Measurements from ENCODE around the gene SFSWAP.
"Not testable (repeated sequence)": the region's sequence is repeated elsewhere in the genome, so short reads cannot be mapped to it uniquely, and the experiment has no call there.

SFSWAP gene

DNA sequence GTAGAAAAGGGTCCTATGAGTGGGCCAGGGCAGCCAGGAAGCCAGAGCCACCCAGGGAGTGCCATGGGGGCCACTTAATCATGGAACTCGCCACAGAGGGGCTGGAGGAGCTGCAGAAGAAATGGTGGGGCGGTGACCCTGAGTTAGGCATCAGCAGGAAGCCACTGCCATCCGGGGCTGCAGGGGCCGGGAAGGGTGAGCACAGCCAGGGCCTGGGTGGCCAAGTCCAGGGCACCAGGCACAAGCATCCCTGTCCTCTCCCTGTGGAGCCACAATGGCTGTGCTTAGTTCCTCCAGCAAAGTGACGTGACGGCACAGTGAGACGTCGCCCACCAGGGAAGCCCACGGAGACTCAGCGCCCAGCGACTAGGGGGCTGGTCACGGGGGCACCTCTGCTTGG is 44.4 kb upstream of the SFSWAP start:
- DNase-seq = not testable (repeated sequence)

DNA sequence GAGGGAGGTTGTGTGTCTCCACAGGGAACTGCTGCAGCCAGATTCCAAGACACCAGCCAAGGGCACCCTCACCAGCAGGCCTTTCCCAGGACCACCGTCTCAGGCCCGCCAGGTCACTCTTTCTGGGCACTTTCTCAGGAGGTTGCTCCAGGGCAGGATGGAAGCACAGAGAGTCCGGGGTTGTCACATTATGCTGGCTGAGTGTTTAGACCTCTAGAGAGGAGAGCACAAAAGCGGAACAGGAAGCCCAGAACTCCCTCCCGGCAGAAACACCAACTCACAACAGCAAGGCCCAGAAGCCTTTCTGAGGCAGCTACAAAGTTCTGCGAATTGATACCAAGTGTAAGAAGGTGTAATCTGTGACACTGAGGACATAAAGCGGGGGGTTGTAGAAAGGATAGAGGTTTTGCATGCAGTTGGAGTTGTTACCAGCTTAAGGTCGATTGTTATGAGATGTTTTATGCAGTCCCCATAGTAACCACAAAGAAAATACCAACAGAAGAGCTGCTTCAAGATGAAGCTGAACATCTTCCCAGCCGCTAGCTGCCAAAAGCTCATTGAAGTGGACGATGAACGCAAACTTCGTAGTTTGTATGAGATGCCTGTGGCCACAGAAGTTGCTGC is 43.8 kb upstream of the SFSWAP start:
- not testable (repeated sequence) for H3K18ac ChIP-seq (ENCODE audit: low read length); DNase-seq

More for the DNA sequence above, 44.4 kb upstream of the SFSWAP start:
- H4K8ac ChIP-seq (ENCODE audit: low read depth, low read length); H3K79me1 ChIP-seq (ENCODE audit: low read length); H2BK15ac ChIP-seq (replicated peaks; ENCODE audit: low read depth); H3K23ac ChIP-seq (ENCODE audit: low read length); H3K4me3 ChIP-seq (ENCODE audit: low read length); H3K4me1 ChIP-seq (ENCODE audit: control insufficient read depth, low read depth, low read length); H4K5ac ChIP-seq (ENCODE audit: low read length); H3K9ac ChIP-seq (ENCODE audit: low read length); H3K79me2 ChIP-seq (ENCODE audit: control insufficient read depth, insufficient read depth, low read length); H2AK5ac ChIP-seq (ENCODE audit: low read length); H3K36me3 ChIP-seq (ENCODE audit: control insufficient read depth, insufficient read depth, low read length); H2BK5ac ChIP-seq (ENCODE audit: low read length); H3K56ac ChIP-seq (ENCODE audit: low read length); H3K18ac ChIP-seq (ENCODE audit: low read length); H3K4me2 ChIP-seq (ENCODE audit: low read length); H3K4ac ChIP-seq (ENCODE audit: low read depth, low read length); H2BK120ac ChIP-seq (ENCODE audit: low read depth, low read length); H3K27ac ChIP-seq (ENCODE audit: low read depth, low read length); H3K27me3 ChIP-seq (ENCODE audit: insufficient read depth, low read length, poor library complexity): not testable (repeated sequence)
- no CpG with 5 or more reads among the region's 12 CpGs for WGBS (ENCODE audit: extremely low coverage, insufficient coverage, low lambda C conversion rate)

DNA sequence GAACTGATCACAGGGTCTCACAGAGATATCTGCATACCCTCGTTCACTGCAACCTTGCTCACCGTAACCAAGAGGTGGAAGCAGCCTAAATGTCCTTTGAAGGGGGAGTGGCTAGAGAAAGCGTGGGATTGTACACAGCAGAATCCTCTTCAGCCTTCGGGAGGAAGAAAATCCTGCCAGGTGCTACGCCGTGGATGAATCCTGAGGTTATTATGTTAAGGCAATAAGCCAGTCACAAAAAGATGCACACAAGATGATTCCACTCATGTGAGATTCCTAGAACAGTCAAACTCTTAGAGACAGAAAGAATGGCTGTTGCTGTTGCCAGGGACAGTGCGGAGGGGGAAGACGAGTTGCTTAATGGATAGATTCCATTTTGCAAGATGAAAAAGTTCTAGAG is 39.6 kb upstream of the SFSWAP start:
- no peak overlapping the region for H2BK5ac ChIP-seq (ENCODE audit: low read length)
- WGBS (ENCODE audit: extremely low coverage, insufficient coverage, low lambda C conversion rate) = no CpG with 5 or more reads among the region's 8 CpGs
- no peaks in the 10 kb centered on the region for H3K79me2 ChIP-seq (ENCODE audit: control insufficient read depth, insufficient read depth, low read length)
- H3K27me3 ChIP-seq (ENCODE audit: insufficient read depth, low read length, poor library complexity) = no peaks in the 10 kb centered on the region
- no peak overlapping the region for H3K27ac ChIP-seq (ENCODE audit: low read depth, low read length)
- H4K8ac ChIP-seq (ENCODE audit: low read depth, low read length) = no peak overlapping the region
- H3K56ac ChIP-seq (ENCODE audit: low read length) = no peak overlapping the region
- no peak overlapping the region for H3K4me3 ChIP-seq (ENCODE audit: low read length)
- H3K79me1 ChIP-seq (ENCODE audit: low read length) = no peaks in the 10 kb centered on the region
- no peak overlapping the region for H3K18ac ChIP-seq (ENCODE audit: low read length)
- H2BK120ac ChIP-seq (ENCODE audit: low read depth, low read length) = no peak overlapping the region
- H3K4ac ChIP-seq (ENCODE audit: low read depth, low read length) = no peak overlapping the region
- H3K4me1 ChIP-seq (ENCODE audit: control insufficient read depth, low read depth, low read length) = no peaks in the 10 kb centered on the region
- no peak overlapping the region for H3K23ac ChIP-seq (ENCODE audit: low read length)
- DNase-seq = no peak
- no peak overlapping the region for H3K4me2 ChIP-seq (ENCODE audit: low read length)
- H2BK15ac ChIP-seq (replicated peaks; ENCODE audit: low read depth) = no peak overlapping the region
- no peak overlapping the region for H2AK5ac ChIP-seq (ENCODE audit: low read length)
- no peaks in the 10 kb centered on the region for H3K36me3 ChIP-seq (ENCODE audit: control insufficient read depth, insufficient read depth, low read length)
- H3K9ac ChIP-seq (ENCODE audit: low read length) = no peak overlapping the region
- H4K5ac ChIP-seq (ENCODE audit: low read length) = no peak overlapping the region

More for the DNA sequence above, 43.8 kb upstream of the SFSWAP start:
- not testable (repeated sequence) for H3K36me3 ChIP-seq (ENCODE audit: control insufficient read depth, insufficient read depth, low read length); H3K4me2 ChIP-seq (ENCODE audit: low read length); H3K4me3 ChIP-seq (ENCODE audit: low read length); H3K79me1 ChIP-seq (ENCODE audit: low read length); H2AK5ac ChIP-seq (ENCODE audit: low read length); H2BK120ac ChIP-seq (ENCODE audit: low read depth, low read length); H3K79me2 ChIP-seq (ENCODE audit: control insufficient read depth, insufficient read depth, low read length); H2BK15ac ChIP-seq (replicated peaks; ENCODE audit: low read depth); H3K4ac ChIP-seq (ENCODE audit: low read depth, low read length); H3K4me1 ChIP-seq (ENCODE audit: control insufficient read depth, low read depth, low read length); H3K27ac ChIP-seq (ENCODE audit: low read depth, low read length); H3K23ac ChIP-seq (ENCODE audit: low read length); H3K9ac ChIP-seq (ENCODE audit: low read length); H3K27me3 ChIP-seq (ENCODE audit: insufficient read depth, low read length, poor library complexity); H2BK5ac ChIP-seq (ENCODE audit: low read length); H4K5ac ChIP-seq (ENCODE audit: low read length); H4K8ac ChIP-seq (ENCODE audit: low read depth, low read length); H3K56ac ChIP-seq (ENCODE audit: low read length)
- no CpG with 5 or more reads among the region's 12 CpGs for WGBS (ENCODE audit: extremely low coverage, insufficient coverage, low lambda C conversion rate)

DNA sequence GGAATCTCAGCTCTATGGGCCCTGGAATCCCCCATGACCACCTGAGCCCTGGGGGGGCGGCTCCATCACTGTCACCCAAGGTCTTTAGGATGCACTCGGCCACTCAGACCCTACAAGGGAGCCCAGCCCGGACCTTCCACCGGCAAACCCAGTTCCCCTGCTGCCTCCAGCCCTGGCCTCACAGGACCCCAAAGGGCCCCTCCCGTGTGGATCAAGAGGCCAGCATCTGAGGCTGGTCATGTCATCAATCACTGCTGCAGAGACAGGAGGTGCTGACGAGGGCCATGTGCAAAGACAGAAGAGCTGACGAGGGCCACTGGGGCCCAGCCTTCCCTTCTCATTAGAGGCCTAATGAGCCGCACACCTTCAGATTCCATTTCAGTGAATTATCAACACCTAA is 39.0 kb upstream of the SFSWAP start:
- no peak overlapping the region for H3K18ac ChIP-seq (ENCODE audit: low read length)
- H2BK120ac ChIP-seq (ENCODE audit: low read depth, low read length) = no peak overlapping the region
- DNase-seq = no peak
- H3K4me2 ChIP-seq (ENCODE audit: low read length) = no peak overlapping the region
- H2BK15ac ChIP-seq (replicated peaks; ENCODE audit: low read depth) = no peak overlapping the region
- no peak overlapping the region for H3K27ac ChIP-seq (ENCODE audit: low read depth, low read length)
- no CpG with 5 or more reads among the region's 8 CpGs for WGBS (ENCODE audit: extremely low coverage, insufficient coverage, low lambda C conversion rate)
- H3K23ac ChIP-seq (ENCODE audit: low read length) = no peak overlapping the region
- H3K4me1 ChIP-seq (ENCODE audit: control insufficient read depth, low read depth, low read length) = no peaks in the 10 kb centered on the region
- H3K27me3 ChIP-seq (ENCODE audit: insufficient read depth, low read length, poor library complexity) = no peaks in the 10 kb centered on the region
- H3K79me1 ChIP-seq (ENCODE audit: low read length) = no peaks in the 10 kb centered on the region
- H2BK5ac ChIP-seq (ENCODE audit: low read length) = no peak overlapping the region
- no peak overlapping the region for H3K4ac ChIP-seq (ENCODE audit: low read depth, low read length)
- H4K5ac ChIP-seq (ENCODE audit: low read length) = no peak overlapping the region
- H3K4me3 ChIP-seq (ENCODE audit: low read length) = no peak overlapping the region
- no peak overlapping the region for H2AK5ac ChIP-seq (ENCODE audit: low read length)
- H3K36me3 ChIP-seq (ENCODE audit: control insufficient read depth, insufficient read depth, low read length) = no peaks in the 10 kb centered on the region
- H3K9ac ChIP-seq (ENCODE audit: low read length) = no peak overlapping the region
- no peaks in the 10 kb centered on the region for H3K79me2 ChIP-seq (ENCODE audit: control insufficient read depth, insufficient read depth, low read length)
- no peak overlapping the region for H3K56ac ChIP-seq (ENCODE audit: low read length)
- no peak overlapping the region for H4K8ac ChIP-seq (ENCODE audit: low read depth, low read length)

DNA sequence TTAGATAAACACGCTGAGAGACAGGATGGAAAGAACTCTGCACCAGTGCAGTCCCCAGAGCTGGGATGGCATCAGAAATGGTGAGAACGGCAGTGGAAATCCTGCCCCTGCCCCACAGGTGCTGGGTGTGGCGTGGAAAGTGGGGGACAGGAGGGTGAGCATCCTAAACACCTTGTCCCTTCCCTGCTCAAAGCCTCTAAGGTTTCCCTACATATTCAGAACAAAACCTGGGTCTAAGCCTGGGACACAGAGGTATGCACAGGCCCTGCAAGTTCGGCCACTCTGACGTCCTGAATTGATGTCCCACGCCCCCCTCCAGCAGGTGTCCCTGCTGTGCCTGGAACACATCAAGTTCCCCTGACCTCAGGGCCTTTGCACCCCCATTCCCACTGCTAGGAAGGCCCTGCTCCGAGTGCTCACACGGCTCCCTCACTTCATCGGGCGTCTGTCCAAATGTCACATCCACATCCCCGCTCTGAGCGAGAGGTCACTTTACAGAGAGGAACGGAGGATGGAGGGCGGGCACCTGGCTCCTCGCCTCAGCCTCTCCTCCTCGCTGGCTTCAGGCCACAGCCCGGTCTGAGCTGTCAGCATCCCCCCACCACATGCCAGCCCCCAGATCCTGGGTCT is 38.5 kb upstream of the SFSWAP start:
- H4K8ac ChIP-seq (ENCODE audit: low read depth, low read length) = no peak overlapping the region
- no peak overlapping the region for H2AK5ac ChIP-seq (ENCODE audit: low read length)
- no peak overlapping the region for H3K4me3 ChIP-seq (ENCODE audit: low read length)
- no peak for DNase-seq
- H3K4me1 ChIP-seq (ENCODE audit: control insufficient read depth, low read depth, low read length) = no peaks in the 10 kb centered on the region
- H3K9ac ChIP-seq (ENCODE audit: low read length) = no peak overlapping the region
- WGBS (ENCODE audit: extremely low coverage, insufficient coverage, low lambda C conversion rate) = no CpG with 5 or more reads among the region's 17 CpGs
- H3K79me2 ChIP-seq (ENCODE audit: control insufficient read depth, insufficient read depth, low read length) = no peaks in the 10 kb centered on the region
- no peaks in the 10 kb centered on the region for H3K27me3 ChIP-seq (ENCODE audit: insufficient read depth, low read length, poor library complexity)
- no peak overlapping the region for H2BK120ac ChIP-seq (ENCODE audit: low read depth, low read length)
- no peak overlapping the region for H3K56ac ChIP-seq (ENCODE audit: low read length)
- H2BK5ac ChIP-seq (ENCODE audit: low read length) = no peak overlapping the region
- no peak overlapping the region for H2BK15ac ChIP-seq (replicated peaks; ENCODE audit: low read depth)
- no peaks in the 10 kb centered on the region for H3K36me3 ChIP-seq (ENCODE audit: control insufficient read depth, insufficient read depth, low read length)
- H3K23ac ChIP-seq (ENCODE audit: low read length) = no peak overlapping the region
- no peak overlapping the region for H3K27ac ChIP-seq (ENCODE audit: low read depth, low read length)
- H3K4ac ChIP-seq (ENCODE audit: low read depth, low read length) = no peak overlapping the region
- no peak overlapping the region for H3K18ac ChIP-seq (ENCODE audit: low read length)
- H3K79me1 ChIP-seq (ENCODE audit: low read length) = no peaks in the 10 kb centered on the region
- no peak overlapping the region for H4K5ac ChIP-seq (ENCODE audit: low read length)
- H3K4me2 ChIP-seq (ENCODE audit: low read length) = no peak overlapping the region

Measured in mesendoderm (in vitro differentiated cells).